HEK293 (cell line): ENCODE results near the gene FAM83D.

Experiments
- ATF2 ChIP-seq: fragments of 450-650 bp; formaldehyde crosslinking; IDR thresholded peaks from 2 replicates; pipeline ENCODE4 v1.5.1; 2016; ENCODE audit warnings: missing biosample characterization, missing genetic modification characterization, low read depth
- CTCF ChIP-seq: fragments of 450-650 bp; formaldehyde crosslinking; IDR thresholded peaks from 2 replicates; pipeline ENCODE4 v1.5.1; 2016; ENCODE audit warnings: missing biosample characterization, missing genetic modification characterization
- ELK4 ChIP-seq: IDR thresholded peaks from 2 replicates; pipeline ENCODE4 v1.6.1; 2011; ENCODE audit warnings: mild to moderate bottlenecking, low read depth, low read length, borderline replicate concordance
- KLF1 ChIP-seq: fragments of 450-650 bp; formaldehyde crosslinking; IDR thresholded peaks from 2 replicates; pipeline ENCODE4 v1.5.1; 2016; ENCODE audit warnings: missing biosample characterization, missing genetic modification characterization
- KLF16 ChIP-seq: fragments of 450-650 bp; formaldehyde crosslinking; IDR thresholded peaks from 2 replicates; pipeline ENCODE4 v1.5.1; 2017; ENCODE audit warnings: missing biosample characterization, missing genetic modification characterization
- MEIS1 ChIP-seq: sonication (generic); formaldehyde crosslinking; IDR thresholded peaks from 2 replicates; pipeline ENCODE4 v1.8.1; 2022; ENCODE audit warnings: missing genetic modification reagents, mild to moderate bottlenecking, borderline replicate concordance
- PRDM10 ChIP-seq: fragments of 450-650 bp; formaldehyde crosslinking; IDR thresholded peaks from 2 replicates; pipeline ENCODE4 v1.5.1; 2016; ENCODE audit warnings: missing biosample characterization, missing genetic modification characterization
- REST ChIP-seq: fragments of 450-650 bp; formaldehyde crosslinking; IDR thresholded peaks from 2 replicates; pipeline ENCODE4 v1.5.1; 2016; ENCODE audit warnings: missing biosample characterization, missing genetic modification characterization
- YY1 ChIP-seq: fragments of 450-650 bp; formaldehyde crosslinking; IDR thresholded peaks from 2 replicates; pipeline ENCODE4 v1.5.1; 2018; ENCODE audit warnings: missing biosample characterization, missing genetic modification characterization
- ZBTB10 ChIP-seq: fragments of 450-650 bp; formaldehyde crosslinking; IDR thresholded peaks from 2 replicates; pipeline ENCODE4 v1.5.1; 2016; ENCODE audit warnings: missing biosample characterization, missing genetic modification characterization
- ZBTB8A ChIP-seq: fragments of 450-650 bp; formaldehyde crosslinking; IDR thresholded peaks from 2 replicates; pipeline ENCODE4 v1.5.1; 2016; ENCODE audit warnings: missing biosample characterization, missing genetic modification characterization
- ZNF114 ChIP-seq: fragments of 450-650 bp; formaldehyde crosslinking; IDR thresholded peaks from 2 replicates; pipeline ENCODE4 v1.5.0; 2017; ENCODE audit warnings: missing biosample characterization, missing genetic modification characterization
- ZNF398 ChIP-seq: fragments of 450-650 bp; formaldehyde crosslinking; IDR thresholded peaks from 2 replicates; pipeline ENCODE4 v1.5.1; 2017; ENCODE audit warnings: missing biosample characterization, missing genetic modification characterization
- ZNF776 ChIP-seq: fragments of 450-650 bp; formaldehyde crosslinking; IDR thresholded peaks from 2 replicates; pipeline ENCODE4 v1.5.0; 2017; ENCODE audit warnings: missing biosample characterization, missing genetic modification characterization, borderline replicate concordance

- TF ChIP-seq CTCF (no peak), ZNF776 (no peak), ZNF114 (no peak), ELK4 (no peak), PRDM10 (tag by site-specific recombination) (no peak), MEIS1 (no peak), KLF1 (tag by site-specific recombination) (no peak), ZBTB10 (tag by site-specific recombination) (no peak), ZBTB8A (tag by site-specific recombination) (no peak), REST (tag by site-specific recombination) (no peak), YY1 (no peak), ATF2 (tag by site-specific recombination) (no peak), KLF16 (tag by site-specific recombination) (no peak), ZNF398 (tag by site-specific recombination) (no peak)
Observed at GRCh38 chr20:38985060-38985459, 58.8 kb downstream of the FAM83D start.
